B cell (primary cell): Measurements from ENCODE around the gene LENG1. TPM values are rescaled to one million over a fixed set of nuclear protein-coding genes. Genes with fewer than 3 reads are reported as not detected.

Experiments
- ATAC-seq: fragments of 200-7000 bp; cut with Tn5 transposase; one replicate; pipeline ENCODE4 v1.10.0; 2021; ENCODE audit warnings: low read depth, mild to moderate bottlenecking, moderate number of reproducible peaks, moderate library complexity
- CTCF ChIA-PET: fragments of 350-600 bp; sonication (Branson Sonifier 250); formaldehyde crosslinking; loops from one replicate; lab custom pipeline; 2021; ENCODE audit warnings: antibody characterized with exemption, inconsistent platforms; lab: Charles Lee
- POLR2A ChIA-PET: fragments of 350-600 bp; sonication (Branson Sonifier 250); formaldehyde crosslinking; loops from one replicate; lab custom pipeline; 2021; ENCODE audit warnings: antibody characterized with exemption; lab: Charles Lee
- DNase-seq: peaks from one replicate; pipeline ENCODE4 v3.0.0; 2013
- H2AFZ ChIP-seq: 2 replicates; pipeline ENCODE4 v1.6.1; 2012; ENCODE audit warnings: mild to moderate bottlenecking, low read depth, low read length; ENCODE audit not compliant: insufficient read depth, poor library complexity, severe bottlenecking
- H3K27ac ChIP-seq, 2 donors: 1 replicate in 1 of 2; 2 replicates in 1 of 2; pipeline ENCODE4 v1.5.1; 2012 to 2013; ENCODE audit warnings: low read length in 2 of 2, mild to moderate bottlenecking in 2 of 2, moderate library complexity in 1 of 2
- H3K27me3 ChIP-seq, 4 experiments: fragments of 200-600 bp in 1 of 4; sonication (generic) in 1 of 4; replicated peaks in 1 of 4; 1 replicate in 2 of 4; 2 replicates in 2 of 4; pipeline versions ENCODE4 v1.6.1 to v1.7.0; 2013 to 2016; ENCODE audit warnings: low read length in 3 of 4, mild to moderate bottlenecking in 2 of 4, mixed read lengths in 1 of 4, moderate library complexity in 1 of 4; ENCODE audit not compliant: insufficient read depth in 4 of 4, control insufficient read depth in 3 of 4; ENCODE audit errors: control extremely low read depth in 1 of 4
- H3K36me3 ChIP-seq, 2 experiments: replicated peaks in 1 of 2; 1 replicate in 1 of 2; 2 replicates in 1 of 2; pipeline versions ENCODE4 v1.6.1 to v1.7.1; 2013; ENCODE audit warnings: low read length in 1 of 2; ENCODE audit not compliant: insufficient read depth in 2 of 2, control insufficient read depth in 1 of 2; ENCODE audit errors: control extremely low read depth in 1 of 2, extremely low read depth in 1 of 2
- H3K4me1 ChIP-seq, 2 donors: fragments of 200-600 bp in 1 of 2; sonication (generic) in 1 of 2; 1 replicate in 1 of 2; 2 replicates in 1 of 2; pipeline versions ENCODE4 v1.5.1 to v1.6.1; 2013 to 2017; ENCODE audit warnings: low read length in 2 of 2; ENCODE audit not compliant: control insufficient read depth in 2 of 2, insufficient read depth in 2 of 2
- H3K4me2 ChIP-seq: replicated peaks from 2 replicates; pipeline ENCODE3; 2012; ENCODE audit warnings: mild to moderate bottlenecking, low read depth, low read length; ENCODE audit not compliant: poor library complexity, severe bottlenecking
- H3K4me3 ChIP-seq, 5 experiments: fragments of 200-600 bp in 1 of 5; sonication (generic) in 1 of 5; 1 replicate in 3 of 5; 2 replicates in 2 of 5; pipeline versions ENCODE4 v1.5.1 to v1.7.0; 2011 to 2016; ENCODE audit warnings: low read length in 4 of 5, mild to moderate bottlenecking in 4 of 5, low read depth in 2 of 5, control low read depth in 1 of 5, moderate library complexity in 1 of 5; ENCODE audit not compliant: insufficient read depth in 1 of 5; ENCODE audit errors: control extremely low read depth in 1 of 5, extremely low read depth in 1 of 5
- H3K79me2 ChIP-seq: fragments of 200-600 bp; sonication (generic); one replicate; pipeline ENCODE4 v1.6.0; 2016; ENCODE audit warnings: low read length; ENCODE audit not compliant: control insufficient read depth, insufficient read depth
- H3K9ac ChIP-seq: fragments of 200-600 bp; sonication (generic); 2 replicates; pipeline ENCODE4 v1.6.1; 2017; ENCODE audit warnings: mild to moderate bottlenecking, low read length, moderate library complexity
- H3K9me3 ChIP-seq, 3 donors: one replicate each; pipeline versions ENCODE4 v1.6.1 to v1.7.1; 2013; ENCODE audit warnings: low read length in 2 of 3; ENCODE audit not compliant: control insufficient read depth in 2 of 3, insufficient read depth in 1 of 3; ENCODE audit errors: control extremely low read depth in 1 of 3
- H4K20me1 ChIP-seq: 2 replicates; pipeline ENCODE4 v1.6.0; 2012; ENCODE audit warnings: mild to moderate bottlenecking, low read length; ENCODE audit not compliant: insufficient read depth, control insufficient read depth, poor library complexity, severe bottlenecking
- H3K27ac Mint-ChIP-seq: one replicate; pipeline ENCODE4 v1.8.0; 2021; ENCODE audit warnings: mixed read lengths
- H3K27me3 Mint-ChIP-seq: one replicate; pipeline ENCODE4 v1.8.0; 2021; ENCODE audit warnings: mixed read lengths
- H3K4me1 Mint-ChIP-seq: one replicate; pipeline ENCODE4 v1.8.0; 2021; ENCODE audit warnings: mixed read lengths
- H3K4me3 Mint-ChIP-seq: one replicate; pipeline ENCODE4 v1.8.0; 2021; ENCODE audit warnings: mixed read lengths
- H3K9me3 Mint-ChIP-seq: one replicate; pipeline ENCODE4 v1.8.0; 2022; ENCODE audit warnings: mixed read lengths; ENCODE audit not compliant: insufficient read depth
- CTCF ChIP-seq: fragments of 200-600 bp; IDR thresholded peaks from one replicate; pipeline ENCODE4 v1.8.0; 2022; ENCODE audit warnings: antibody characterized with exemption, mild to moderate bottlenecking
- EZH2 ChIP-seq: IDR thresholded peaks from 2 replicates; pipeline ENCODE4 v1.6.1; 2012; ENCODE audit warnings: borderline replicate concordance, low read depth, mild to moderate bottlenecking, moderate library complexity, low read length; ENCODE audit not compliant: insufficient read depth, poor library complexity, severe bottlenecking
- WGBS: methylation state at CpG from one replicate; pipeline ENCODE4 v1.1.5; 2013; ENCODE audit warnings: missing lambda C conversion rate; ENCODE audit not compliant: insufficient coverage; 5-methylcytosine and 5-hydroxymethylcytosine counted together
- intact Hi-C: fragments of 100-400 bp; cut with micrococcal nuclease; formaldehyde crosslinking; loops from one replicate; pipeline ENCODE4 v1.10.0; 2022
- polyA plus RNA-seq: library from polyadenylated mRNA; depleted of rRNA; stranded (reverse); fragments of >200 nt; gene quantifications from 2 replicates; pipeline ENCODE4 v1.2.3, GENCODE V29; 2012
- total RNA-seq, 2 donors: library from RNA; stranded (reverse); fragments of 120-200 nt in 1 of 2; gene quantifications; 1 replicate in 1 of 2; 2 replicates in 1 of 2; pipeline versions ENCODE4 v1.2.3 to v1.2.4, GENCODE V29; 2013 to 2022

The LENG1 gene
- total and polyA plus RNA-seq, 2 donors (not counting 1 experiment from before 2014, with no cell fraction given), result 9.2 to 16.5 TPM

GRCh38 chr19:54136086-54136863 lies 23.2 kb downstream of the LENG1 start:
- CTCF ChIA-PET, result interaction anchor here (1.1 to 2.0 kb wide), 5 partner anchors 21 to 940 kb away, joined by 3 to 7 read pairs (median 5); partner anchors contain the start of genes LENG1, PRPF31 and TFPT
- intact Hi-C loops, result no loop called here

More at GRCh38 chr19:54136086-54136863, 23.2 kb downstream of the LENG1 start:
- Histone ChIP-seq H3K27me3 (peaks cover 0 to 13% (median 2%) of the 10 kb centered on the region in 4 experiments), H3K4me2 (peak overlapping the region; percentile 82), H3K4me1 (peaks cover 24 to 32% of the 10 kb centered on the region in 2 donors), H3K9ac (peak overlapping the region; percentile 61), H3K79me2 (peaks cover 37% of the 10 kb centered on the region), H3K36me3 (peaks cover 0 to 11% of the 10 kb centered on the region in 2 experiments), H4K20me1 (peaks cover 34% of the 10 kb centered on the region), H3K9me3 (no peaks in the 10 kb centered on the region), H3K27ac (peak overlapping the region; percentile 4 to 15), H2AFZ (peak overlapping the region; percentile 81), H3K4me3 (peak overlapping the region; percentile 9 to 65 (median 48))
- POLR2A ChIA-PET, result interaction anchor here (0.8 to 1.8 kb wide), 7 partner anchors 16 to 1518 kb away, joined by 3 to 25 read pairs (median 5); partner anchors contain the start of genes LENG1, MBOAT7, NDUFA3 and PRPF31
- peaks cover 41% of the 10 kb centered on the region for H3K4me1 Mint-ChIP-seq
- H3K4me3 Mint-ChIP-seq, result peak overlapping the region; percentile 89
- TF ChIP-seq CTCF (no peak), EZH2 (no peak)
- H3K27me3 Mint-ChIP-seq, result peaks cover 4% of the 10 kb centered on the region
- DNase-seq (peak; percentile 43), ATAC-seq (no peak)
- H3K9me3 Mint-ChIP-seq, result no peaks in the 10 kb centered on the region
- H3K27ac Mint-ChIP-seq, result peak overlapping the region; percentile 89
- WGBS, result 6% methylated on average over 29 of the region's 30 CpGs
